NT2/D1 (cell line): ENCODE results near the gene GPR162.

Experiments used
- SUZ12 ChIP-seq: IDR thresholded peaks from 2 replicates; pipeline ENCODE4 v1.6.1; 2011; ENCODE audit not compliant: insufficient read length, insufficient read depth; ENCODE audit errors: extremely low read depth
- YY1 ChIP-seq: IDR thresholded peaks from 2 replicates; pipeline ENCODE4 v1.6.1; 2011; ENCODE audit not compliant: insufficient read length, insufficient read depth
- ZNF274 ChIP-seq: IDR thresholded peaks from 2 replicates; pipeline ENCODE4 v1.6.1; 2011; ENCODE audit warnings: mild to moderate bottlenecking, low read depth, low read length

DNA sequence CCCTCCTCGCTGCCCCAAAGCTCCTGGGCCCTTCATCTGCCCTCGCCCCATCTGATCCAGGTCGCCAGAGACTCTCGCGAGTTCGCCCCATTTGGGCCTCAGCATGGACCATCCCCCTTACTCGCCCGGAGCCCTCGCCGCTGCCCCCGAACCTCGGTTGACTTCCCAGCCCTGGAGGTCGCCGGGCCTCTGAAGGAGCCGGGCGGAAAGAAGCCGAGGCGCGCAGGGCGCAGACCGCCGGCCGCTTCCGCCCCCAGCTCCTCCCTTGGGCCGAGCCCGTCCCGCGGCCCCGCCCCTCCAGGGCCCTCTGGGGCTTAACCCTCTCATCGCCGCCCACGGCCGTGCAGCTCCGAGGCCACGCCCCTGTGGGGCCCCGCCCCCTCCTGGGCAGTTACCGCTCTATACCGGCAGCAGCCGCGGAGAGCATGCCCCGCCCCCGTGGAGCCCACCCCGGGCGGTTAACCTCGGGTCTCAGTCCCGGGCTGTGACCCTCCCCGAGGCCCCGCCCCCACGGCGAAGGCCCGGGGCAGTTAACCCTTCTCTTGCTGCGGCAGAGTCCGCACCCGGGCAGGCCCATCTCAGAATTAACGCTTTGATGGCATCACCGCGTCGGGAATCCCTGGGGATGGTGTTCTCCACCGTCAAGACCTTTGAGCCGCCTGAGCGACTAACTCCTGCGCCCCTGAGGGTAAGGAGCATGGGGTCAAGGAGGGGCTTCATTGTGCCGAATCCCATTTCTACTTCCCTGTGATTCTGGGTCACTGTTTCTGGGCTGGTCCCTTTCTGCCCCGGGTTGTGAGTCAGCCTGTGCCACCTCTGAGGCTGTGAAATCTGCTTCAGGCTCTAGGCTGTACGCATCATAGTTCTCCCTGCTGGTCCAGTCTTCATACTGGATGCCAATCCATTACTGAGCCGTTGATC is 51.7 kb downstream of the GPR162 start, which contains the start of gene SPSB2:
- TF ChIP-seq YY1 (no peak), SUZ12 (no peak), ZNF274 (no peak)
